GM12874 (cell line): ENCODE results near the gene HIPK2.

Experiments used
- TF ChIP-seq, protein P1 (sequence below): IDR thresholded peaks from 2 replicates; pipeline ENCODE4 v1.5.1; 2011; ENCODE audit warnings: low read depth, mild to moderate bottlenecking, control low read depth, low read length, moderate library complexity; ENCODE audit not compliant: insufficient read depth

HIPK2 gene

DNA sequence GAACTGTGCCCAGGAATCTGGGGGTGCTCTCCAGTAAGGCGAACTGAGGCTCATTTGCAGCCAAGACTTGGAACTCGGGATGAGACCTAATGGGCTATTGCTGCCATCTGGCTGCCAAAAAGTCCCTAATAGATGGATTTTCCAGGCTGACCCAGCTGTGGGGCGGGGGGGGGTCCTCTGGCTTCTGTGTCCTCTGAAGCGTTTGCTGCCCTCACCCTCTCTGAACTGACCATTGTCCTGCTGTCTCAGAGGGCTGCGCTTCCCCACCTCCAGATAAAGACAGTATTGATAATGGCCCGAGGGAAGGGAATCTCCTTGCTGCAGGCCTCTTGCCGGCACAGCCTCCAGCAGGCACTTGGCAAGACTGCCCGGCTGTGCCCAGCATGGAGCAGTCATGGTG lies 207.7 kb downstream of the HIPK2 start:
- TF ChIP-seq, protein P1, sequence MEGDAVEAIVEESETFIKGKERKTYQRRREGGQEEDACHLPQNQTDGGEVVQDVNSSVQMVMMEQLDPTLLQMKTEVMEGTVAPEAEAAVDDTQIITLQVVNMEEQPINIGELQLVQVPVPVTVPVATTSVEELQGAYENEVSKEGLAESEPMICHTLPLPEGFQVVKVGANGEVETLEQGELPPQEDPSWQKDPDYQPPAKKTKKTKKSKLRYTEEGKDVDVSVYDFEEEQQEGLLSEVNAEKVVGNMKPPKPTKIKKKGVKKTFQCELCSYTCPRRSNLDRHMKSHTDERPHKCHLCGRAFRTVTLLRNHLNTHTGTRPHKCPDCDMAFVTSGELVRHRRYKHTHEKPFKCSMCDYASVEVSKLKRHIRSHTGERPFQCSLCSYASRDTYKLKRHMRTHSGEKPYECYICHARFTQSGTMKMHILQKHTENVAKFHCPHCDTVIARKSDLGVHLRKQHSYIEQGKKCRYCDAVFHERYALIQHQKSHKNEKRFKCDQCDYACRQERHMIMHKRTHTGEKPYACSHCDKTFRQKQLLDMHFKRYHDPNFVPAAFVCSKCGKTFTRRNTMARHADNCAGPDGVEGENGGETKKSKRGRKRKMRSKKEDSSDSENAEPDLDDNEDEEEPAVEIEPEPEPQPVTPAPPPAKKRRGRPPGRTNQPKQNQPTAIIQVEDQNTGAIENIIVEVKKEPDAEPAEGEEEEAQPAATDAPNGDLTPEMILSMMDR: no peak

DNA sequence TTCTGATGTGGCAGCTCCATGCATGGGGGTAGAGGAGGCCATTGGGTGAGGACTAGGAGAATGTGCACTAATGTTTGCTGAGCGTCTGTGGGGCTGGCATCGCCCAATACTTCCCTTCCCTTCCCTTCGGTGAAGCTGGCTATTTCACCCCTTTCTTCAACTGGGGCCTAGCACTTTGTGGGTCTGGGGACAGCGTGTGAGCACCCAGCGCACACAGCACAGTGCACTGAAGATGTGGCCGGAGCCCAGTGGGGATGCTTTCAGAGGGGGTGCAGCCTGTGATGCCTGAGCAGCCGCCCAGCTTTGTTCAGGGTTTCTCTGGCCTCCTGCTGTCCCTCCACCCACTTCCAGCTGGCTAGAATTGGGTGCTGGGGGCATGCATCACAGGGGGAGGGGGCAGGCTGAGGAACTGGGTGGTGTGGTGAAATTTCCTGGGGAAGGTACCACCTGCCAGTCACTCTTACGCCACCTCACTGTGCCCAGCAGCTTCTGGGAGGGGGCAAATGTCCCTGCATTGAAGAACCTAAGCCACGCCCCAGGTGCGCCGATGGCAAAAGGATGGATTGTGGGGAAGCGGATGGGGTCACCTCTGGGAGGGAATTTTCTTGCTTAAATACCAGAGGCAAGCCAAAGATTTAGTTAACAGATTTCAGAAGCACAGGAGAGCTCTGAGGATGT lies 208.8 kb downstream of the HIPK2 start:
- TF ChIP-seq, protein P1: no peak

DNA sequence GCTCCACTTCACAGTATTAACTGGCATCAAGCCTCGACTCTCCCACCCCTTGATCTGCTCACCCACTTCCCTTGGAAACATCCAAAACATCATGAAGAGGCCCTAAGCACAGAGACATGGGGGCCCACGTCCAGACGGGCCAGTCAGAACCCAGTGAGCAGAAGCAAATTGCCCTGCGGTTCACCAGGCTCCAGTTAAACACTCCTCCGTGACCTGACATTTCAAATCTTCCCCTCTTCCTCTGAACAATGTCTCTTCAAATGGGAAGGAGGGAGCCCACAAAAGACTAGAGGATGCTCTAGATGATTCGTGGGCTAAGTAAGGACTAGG lies 209.5 kb downstream of the HIPK2 start:
- TF ChIP-seq, protein P1: no peak

DNA sequence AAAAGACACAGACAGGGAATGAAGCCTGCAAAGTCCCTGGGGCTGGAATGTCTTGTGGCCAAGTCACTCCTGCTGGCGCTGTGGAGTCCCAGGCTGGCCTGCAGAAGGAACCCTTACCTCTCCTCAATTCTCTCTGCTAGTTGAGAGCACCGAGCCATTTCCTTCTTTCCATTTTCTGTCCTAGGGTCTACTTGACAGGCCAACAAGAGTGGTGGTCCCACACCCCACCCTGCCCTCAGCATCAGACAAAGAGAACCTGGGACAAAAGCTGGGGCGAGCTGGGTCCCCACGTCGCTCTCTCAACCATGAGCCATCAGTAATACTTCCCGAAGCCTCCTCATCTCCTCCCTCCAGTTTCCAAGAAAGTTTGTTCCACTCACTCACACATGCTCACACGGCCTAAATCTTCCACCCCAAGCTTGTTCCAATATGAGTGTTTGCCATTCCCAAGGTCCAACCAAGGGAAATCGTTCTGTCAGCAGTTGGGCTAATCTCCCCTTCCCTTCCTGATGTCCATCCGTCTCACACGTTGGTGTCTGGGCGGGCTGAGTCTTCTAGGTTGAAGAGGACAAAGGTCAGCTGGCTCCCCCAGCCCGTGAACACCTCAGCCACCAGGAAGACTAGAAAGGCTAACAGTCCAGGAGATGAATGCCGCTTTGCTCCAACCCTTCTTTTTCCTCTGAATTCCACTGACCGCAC lies 210.0 kb downstream of the HIPK2 start:
- TF ChIP-seq, protein P1: no peak

DNA sequence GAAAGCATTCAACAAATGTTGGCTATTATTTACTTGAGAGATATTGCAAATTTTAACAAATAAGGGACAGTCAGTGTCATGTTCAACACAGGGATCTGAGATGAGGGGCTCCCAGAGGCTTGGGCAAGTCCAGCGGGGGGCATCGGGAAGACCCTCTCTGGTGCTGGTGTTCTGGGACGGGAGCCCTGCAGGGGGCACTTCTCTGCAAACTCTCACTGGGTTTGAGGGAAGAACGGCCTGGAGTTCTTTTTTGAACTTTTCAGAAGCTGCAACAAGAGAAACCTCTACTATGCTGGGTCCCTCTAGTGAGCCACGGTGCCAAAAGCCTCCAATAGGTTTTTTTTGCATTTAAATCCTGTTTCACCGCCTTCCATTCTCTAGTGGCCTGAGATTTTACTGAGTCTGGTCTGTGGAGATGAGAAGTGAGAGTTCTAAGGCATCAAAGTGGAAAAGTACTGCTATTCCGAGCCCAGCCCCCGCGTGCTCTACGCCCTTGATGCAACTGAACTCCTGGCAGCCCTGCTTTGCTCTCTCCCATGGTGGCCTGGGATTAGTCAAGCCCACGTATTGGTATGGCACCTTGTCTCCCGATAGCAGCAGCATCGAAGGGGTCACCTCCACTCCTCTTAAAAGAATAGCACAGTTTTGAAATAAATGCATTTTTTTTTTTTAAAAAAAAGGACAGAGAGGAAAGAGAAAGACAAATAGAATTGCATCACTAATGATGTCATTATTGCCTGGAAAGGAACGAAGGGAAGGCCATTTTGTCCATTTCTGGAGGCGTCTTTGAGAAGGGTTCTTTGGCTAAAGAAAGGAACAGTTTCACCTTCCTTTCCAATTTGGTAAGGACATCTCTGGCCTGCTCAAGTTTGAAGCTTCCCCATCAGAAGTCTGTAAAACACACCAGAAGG lies 210.8 kb downstream of the HIPK2 start:
- TF ChIP-seq, protein P1: no peak

DNA sequence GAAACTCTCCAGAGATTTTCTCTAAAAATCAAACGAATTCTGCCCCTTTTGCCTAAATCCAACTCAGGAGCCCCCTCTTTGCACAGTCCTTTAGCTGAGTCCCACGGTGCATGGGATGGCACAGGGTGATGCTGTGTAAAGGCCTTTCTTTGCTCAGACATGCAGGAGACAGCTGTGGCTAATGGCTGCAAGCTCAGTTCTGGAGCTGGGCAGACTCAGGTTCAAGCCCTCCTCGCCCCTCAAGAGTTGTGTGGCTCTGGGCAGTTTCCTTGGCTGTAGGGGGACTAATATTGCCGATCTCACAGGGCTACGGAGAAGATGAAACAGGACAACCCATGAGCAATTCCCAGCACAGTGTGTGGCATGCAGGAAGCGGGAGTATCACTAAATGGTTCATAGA lies 211.7 kb downstream of the HIPK2 start:
- TF ChIP-seq, protein P1: no peak

DNA sequence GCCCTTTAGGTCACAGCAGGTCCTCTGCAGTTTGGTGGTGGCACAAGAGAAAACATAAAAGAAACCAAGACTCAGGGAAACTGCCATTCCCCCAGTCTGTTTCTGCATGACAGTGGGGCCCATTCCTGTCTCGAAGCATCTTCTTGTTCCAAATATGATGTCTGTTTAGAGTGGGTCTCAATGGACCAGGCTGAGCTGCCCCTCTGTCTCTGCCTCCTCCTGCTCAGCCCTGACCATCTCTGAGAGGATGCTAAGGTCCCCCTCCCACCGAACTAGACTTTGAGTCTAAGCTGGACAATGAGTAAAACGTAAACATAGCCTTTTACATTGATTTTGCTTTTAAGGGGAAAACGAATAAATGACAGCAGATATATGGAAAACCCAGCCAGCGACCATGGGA lies 213.9 kb downstream of the HIPK2 start:
- TF ChIP-seq, protein P1: no peak
